HUES6 (cell line): Measurements from ENCODE around the gene ARNT2.
"Not testable (repeated sequence)": the region's sequence is repeated elsewhere in the genome, so short reads cannot be mapped to it uniquely, and the experiment has no call there.

ENCODE experiments used
- H3K27ac ChIP-seq: 2 replicates; pipeline ENCODE4 v1.7.0; 2013; ENCODE audit warnings: low read depth, mild to moderate bottlenecking, low read length, inconsistent platforms
- H3K27me3 ChIP-seq: 2 replicates; pipeline ENCODE4 v1.6.1; 2013; ENCODE audit warnings: low read length; ENCODE audit not compliant: control insufficient read depth, insufficient read depth
- H3K36me3 ChIP-seq: 2 replicates; pipeline ENCODE4 v1.6.1; 2013; ENCODE audit warnings: low read length; ENCODE audit not compliant: control insufficient read depth, insufficient read depth
- H3K4me1 ChIP-seq: 2 replicates; pipeline ENCODE4 v1.6.1; 2013; ENCODE audit warnings: low read length; ENCODE audit not compliant: control insufficient read depth, insufficient read depth
- H3K4me3 ChIP-seq: 2 replicates; pipeline ENCODE4 v1.5.1; 2013; ENCODE audit warnings: low read depth, low read length
- H3K9ac ChIP-seq: one replicate; pipeline ENCODE4 v1.6.1; 2013; ENCODE audit warnings: mild to moderate bottlenecking, low read length
- H3K9me3 ChIP-seq: 2 replicates; pipeline ENCODE4 v1.6.1; 2013; ENCODE audit warnings: low read depth, low read length; ENCODE audit not compliant: control insufficient read depth, insufficient read depth

The ARNT2 gene

DNA sequence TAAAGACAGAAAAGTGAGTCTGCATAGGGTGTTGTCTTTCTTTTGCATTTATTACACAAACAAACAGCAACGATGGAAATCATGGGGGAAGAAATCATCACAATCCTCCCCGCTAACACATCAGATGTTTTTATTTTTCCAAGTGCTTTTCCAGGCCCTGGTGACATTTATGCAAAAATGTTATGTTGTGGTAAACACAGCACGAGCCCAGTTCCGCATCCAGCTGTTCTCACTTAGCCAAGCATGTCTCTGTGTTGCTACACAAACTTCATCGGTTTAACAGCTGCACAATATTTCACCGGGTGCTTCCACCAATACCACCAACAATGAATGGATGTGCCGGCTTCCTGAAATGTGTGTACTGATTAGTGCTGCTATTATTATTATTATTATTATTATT is 237.2 kb downstream of the ARNT2 start:
- H3K36me3 ChIP-seq = no peaks in the 10 kb centered on the region
- H3K27ac ChIP-seq = no peak overlapping the region
- no peak overlapping the region for H3K9ac ChIP-seq

GRCh38 chr15:80643431-80643951 is 239.3 kb downstream of the ARNT2 start:
- H3K4me3 ChIP-seq = no peak overlapping the region
- no peak overlapping the region for H3K27ac ChIP-seq
- H3K9ac ChIP-seq = no peak overlapping the region
- no peaks in the 10 kb centered on the region for H3K4me1 ChIP-seq
- no peaks in the 10 kb centered on the region for H3K27me3 ChIP-seq
- no peaks in the 10 kb centered on the region for H3K36me3 ChIP-seq
- peaks cover 38% of the 10 kb centered on the region for H3K9me3 ChIP-seq

More for the DNA sequence above, 237.2 kb downstream of the ARNT2 start:
- Histone ChIP-seq H3K9me3 (peaks cover 26% of the 10 kb centered on the region), H3K27me3 (no peaks in the 10 kb centered on the region), H3K4me3 (no peak overlapping the region), H3K4me1 (no peaks in the 10 kb centered on the region)

- Histone ChIP-seq H3K4me3 (no peak overlapping the region), H3K27me3 (no peaks in the 10 kb centered on the region)
Observed at GRCh38 chr15:80645494-80646065, 241.4 kb downstream of the ARNT2 start.

GRCh38 chr15:80647424-80647823 is 243.2 kb downstream of the ARNT2 start:
- H3K36me3 ChIP-seq, H3K9ac ChIP-seq, H3K27me3 ChIP-seq, H3K4me1 ChIP-seq, H3K4me3 ChIP-seq, H3K27ac ChIP-seq: not testable (repeated sequence)
- peaks cover 43% of the 10 kb centered on the region for H3K9me3 ChIP-seq

More at GRCh38 chr15:80645494-80646065, 241.4 kb downstream of the ARNT2 start:
- Histone ChIP-seq H3K9ac (no peak overlapping the region), H3K27ac (no peak overlapping the region), H3K36me3 (no peaks in the 10 kb centered on the region), H3K4me1 (no peaks in the 10 kb centered on the region), H3K9me3 (peaks cover 37% of the 10 kb centered on the region)
